Activated CD4-positive, alpha-beta T cell treated with anti-CD3 and anti-CD28 coated beads for 24 hours (primary cell): ENCODE measurements around the gene PANK4.

ENCODE experiments used
- DNase-seq, 2 donors: peaks; one replicate each; pipeline ENCODE4 v3.0.0-alpha.2; 2020; ENCODE audit warnings: low read depth in 2 of 2

The PANK4 gene

GRCh38 chr1:2544875-2545640 is 18.7 kb upstream of the PANK4 start:
- no peak for DNase-seq

DNA sequence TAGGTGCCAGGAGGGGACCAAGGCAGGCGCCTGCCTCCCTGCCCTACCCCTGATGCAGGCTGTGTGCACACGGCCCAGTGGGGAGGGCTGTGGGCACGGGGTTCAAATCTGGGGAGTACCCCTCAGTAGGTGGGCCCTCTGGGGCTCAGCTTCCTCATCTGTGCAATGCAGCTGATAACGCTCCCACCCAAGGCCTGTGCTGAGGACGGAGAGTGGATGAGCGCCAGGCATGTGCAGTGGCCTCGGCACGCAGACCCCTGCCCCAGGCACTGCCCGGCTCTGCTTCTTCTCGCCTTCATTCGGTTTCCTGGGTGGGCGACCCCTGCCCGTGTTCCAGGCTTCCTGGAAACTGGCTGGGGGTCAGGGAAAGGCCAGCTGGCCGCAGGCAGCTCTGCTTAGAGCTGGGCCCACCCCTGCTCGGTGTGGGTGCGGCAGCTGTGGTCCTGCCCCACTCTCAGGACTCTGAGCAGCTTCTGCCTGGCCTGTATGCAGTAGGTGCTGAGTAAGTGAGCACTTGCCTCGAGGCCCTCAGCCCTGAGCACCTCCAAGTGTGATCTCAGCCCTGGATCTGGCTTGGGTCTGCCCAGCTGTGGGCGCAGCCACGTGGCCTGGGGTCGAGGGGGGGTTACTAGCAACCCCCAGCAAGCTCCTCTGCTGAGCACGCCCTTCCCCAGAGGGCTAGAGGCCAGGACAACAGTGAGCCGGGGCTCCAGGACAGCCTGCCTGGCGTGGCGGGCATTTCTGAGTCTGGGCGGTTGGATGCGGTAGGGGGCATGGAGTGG is 17.9 kb upstream of the PANK4 start:
- no peak for DNase-seq

- DNase-seq = no peak
Measured at GRCh38 chr1:2543543-2544092, 17.2 kb upstream of the PANK4 start.

DNA sequence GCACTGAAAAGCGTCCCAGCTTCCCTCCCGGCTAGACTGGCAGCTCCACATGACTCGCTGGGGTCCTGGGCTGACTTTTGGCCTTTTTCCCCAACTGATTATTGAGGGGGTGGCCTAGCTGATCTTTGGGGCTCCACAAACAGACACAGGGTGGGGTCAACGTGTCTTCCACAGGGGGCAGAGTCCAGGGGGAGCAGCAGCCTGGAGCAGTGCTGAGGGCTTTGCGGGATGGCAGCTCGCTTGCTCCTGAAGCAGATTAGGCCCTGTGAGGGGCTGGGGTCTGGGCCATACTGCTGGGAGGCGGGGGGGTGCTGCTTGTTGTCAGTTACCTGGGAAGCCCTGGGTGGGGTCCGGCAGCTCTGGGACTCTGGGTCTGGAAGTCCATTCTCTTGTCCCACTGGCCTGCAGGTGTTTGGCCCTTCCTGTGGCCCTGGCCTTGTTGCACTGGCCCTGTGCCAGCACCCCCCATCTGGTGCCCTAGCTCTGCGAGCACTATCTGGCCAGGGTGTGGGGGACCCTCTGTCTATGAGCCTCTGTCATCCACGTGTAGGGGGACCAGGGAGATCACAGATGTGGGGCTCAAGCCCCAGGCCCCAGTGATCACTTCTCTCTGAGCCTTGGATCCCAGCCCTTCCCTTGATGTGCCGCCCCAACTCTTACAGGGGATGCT is 16.0 kb upstream of the PANK4 start:
- DNase-seq = no peak

DNA sequence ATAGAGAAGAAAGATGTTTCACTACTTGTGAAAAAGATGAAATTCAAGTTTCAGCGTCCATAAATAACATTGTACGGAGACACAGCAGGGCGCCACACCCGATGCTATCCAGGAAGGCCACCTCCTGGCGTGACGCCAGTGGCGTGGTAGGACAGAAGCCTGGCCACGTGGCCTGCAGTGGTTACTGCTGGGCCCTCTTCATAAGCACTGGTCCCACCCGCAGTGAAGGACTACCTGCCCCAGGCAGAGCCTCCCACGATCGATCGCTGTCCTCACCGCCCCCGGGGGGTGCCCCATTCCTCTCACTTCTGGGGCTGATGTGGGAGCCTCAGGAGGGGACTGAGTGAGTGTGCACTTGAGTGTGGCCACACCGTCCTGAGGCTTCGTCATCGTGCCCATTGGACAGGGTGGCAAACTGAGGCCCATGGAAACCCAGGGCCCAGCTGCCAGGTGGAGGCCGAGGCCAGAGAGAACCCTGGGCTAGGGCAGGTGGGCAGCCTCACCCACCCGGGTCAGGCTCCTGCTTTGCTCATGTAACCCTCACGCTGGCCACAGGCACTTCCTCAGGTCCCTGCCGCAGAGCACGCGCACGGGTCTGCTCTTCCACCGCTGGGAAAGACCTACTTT is 15.3 kb upstream of the PANK4 start:
- DNase-seq = no peak

- no peak for DNase-seq
Measured at GRCh38 chr1:2540816-2541492, 14.6 kb upstream of the PANK4 start.

GRCh38 chr1:2539312-2539907 is 13.0 kb upstream of the PANK4 start:
- DNase-seq = no peak

DNA sequence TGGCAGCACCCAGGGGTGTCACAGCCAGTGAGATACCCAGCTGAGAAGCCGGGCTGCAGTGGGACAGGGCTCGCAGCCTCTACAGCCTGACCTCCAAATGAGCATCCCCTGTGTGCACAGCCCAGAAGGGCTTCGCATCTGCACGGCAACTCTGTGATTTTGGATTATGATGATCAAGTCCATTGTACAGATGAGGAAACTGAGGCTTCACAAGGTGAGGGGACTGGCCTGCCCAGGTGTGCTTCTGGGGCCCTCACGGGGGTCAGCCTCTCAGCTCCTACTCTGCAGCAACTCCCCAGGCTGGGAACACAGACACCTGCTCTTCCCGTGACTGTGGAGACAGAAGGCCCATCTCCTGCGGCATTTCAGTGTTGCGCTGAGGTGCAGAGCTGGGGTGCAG is 12.5 kb upstream of the PANK4 start:
- DNase-seq = no peak

DNA sequence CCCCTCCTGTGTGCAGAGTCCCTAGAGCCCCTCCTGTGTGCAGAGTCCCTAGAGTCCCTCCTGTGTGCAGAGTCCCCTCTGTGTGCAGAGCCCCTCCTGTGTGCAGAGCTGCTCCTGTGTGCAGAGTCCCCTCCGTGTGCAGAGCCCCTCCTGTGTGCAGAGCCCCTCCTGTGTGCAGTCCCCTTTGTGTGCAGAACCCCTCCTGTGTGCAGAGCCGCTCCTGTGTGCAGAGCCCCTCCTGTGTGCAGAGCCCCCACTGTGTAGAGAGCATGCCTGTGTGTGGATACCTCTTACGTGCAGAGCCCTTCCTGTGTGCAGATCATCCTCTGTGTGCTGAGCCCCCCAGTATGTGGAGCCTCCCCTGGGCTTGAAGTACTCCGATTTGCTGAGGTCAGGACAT is 12.0 kb upstream of the PANK4 start:
- no peak for DNase-seq

DNA sequence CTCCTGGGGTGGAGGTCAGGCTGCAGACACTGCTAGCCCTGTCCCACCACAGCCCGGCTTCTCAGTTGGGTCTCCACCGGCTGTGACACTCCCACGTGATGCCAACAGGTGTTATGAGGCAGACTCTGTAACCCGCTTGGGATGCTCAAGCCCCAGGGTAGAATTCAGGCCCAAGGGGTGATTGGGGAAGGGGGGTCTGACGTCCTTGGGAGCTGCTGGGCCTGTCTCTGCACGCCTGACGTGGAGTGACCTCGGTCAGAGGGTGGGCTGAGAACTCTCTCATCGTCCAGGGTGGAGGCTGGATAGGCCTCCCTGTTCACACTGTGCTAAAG is 11.4 kb upstream of the PANK4 start:
- DNase-seq = no peak

DNA sequence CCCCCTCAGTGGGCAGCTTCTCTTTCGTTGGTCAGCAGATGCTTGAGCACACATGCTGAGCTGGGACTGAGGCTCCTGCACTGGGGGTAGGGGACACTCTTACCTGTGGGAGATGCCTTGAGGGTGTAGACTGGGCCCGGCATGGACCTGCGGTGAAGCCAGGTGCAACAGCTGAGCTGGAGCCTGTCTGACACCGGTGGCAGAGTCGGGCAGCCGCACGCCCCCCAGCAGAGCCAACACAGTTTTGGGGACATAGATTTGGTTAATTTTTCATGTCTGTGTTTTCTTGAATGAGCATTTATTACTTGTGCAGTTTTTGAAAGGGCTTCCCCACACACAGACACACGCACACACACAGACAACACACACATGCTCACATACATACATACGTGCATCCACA is 9.6 kb upstream of the PANK4 start:
- DNase-seq = no peak

- DNase-seq = no peak
Measured at GRCh38 chr1:2535455-2535854, 9.1 kb upstream of the PANK4 start.

- DNase-seq = no peak
Measured at GRCh38 chr1:2534687-2535441, 8.5 kb upstream of the PANK4 start.

DNA sequence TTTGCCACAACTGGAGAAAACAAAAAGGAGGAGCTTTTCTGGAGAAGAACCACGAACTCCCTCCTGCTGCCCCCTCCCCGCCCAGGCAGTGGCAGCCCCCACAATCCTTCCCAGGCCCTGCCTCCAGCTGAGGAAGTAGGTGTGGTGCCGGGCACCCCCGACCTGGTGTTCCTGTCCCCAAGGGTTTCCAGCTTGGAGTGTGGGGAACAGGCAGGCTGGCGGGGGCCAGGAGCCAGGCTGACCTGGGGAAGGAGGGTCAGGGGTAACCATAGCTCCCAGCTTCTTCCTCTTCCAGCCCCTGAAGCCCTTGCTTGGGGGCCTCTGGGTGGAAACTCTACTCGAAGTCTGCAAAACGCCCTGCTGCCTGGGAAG is 7.9 kb upstream of the PANK4 start:
- DNase-seq = no peak

DNA sequence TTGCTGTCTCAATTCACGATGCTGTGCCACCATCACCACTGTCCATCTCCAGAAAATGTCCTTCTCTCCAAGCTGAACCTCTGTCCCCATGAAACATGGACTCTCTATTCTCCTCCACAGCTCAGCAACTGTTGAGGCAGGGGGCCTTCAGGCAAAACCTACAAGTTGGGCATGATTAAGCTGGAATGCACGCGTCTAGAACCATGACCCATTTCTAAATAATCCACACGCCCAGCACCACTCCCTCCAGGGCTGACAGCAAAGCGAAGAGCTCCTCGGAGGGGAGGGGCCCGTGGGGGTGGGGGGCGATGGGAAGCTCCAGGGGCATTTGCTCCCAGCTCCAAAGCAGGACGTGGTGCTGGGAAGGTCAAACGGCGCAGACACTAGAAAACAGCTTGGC is 7.0 kb upstream of the PANK4 start:
- DNase-seq = no peak

- no peak for DNase-seq
Measured at GRCh38 chr1:2532485-2533160, 6.2 kb upstream of the PANK4 start.

DNA sequence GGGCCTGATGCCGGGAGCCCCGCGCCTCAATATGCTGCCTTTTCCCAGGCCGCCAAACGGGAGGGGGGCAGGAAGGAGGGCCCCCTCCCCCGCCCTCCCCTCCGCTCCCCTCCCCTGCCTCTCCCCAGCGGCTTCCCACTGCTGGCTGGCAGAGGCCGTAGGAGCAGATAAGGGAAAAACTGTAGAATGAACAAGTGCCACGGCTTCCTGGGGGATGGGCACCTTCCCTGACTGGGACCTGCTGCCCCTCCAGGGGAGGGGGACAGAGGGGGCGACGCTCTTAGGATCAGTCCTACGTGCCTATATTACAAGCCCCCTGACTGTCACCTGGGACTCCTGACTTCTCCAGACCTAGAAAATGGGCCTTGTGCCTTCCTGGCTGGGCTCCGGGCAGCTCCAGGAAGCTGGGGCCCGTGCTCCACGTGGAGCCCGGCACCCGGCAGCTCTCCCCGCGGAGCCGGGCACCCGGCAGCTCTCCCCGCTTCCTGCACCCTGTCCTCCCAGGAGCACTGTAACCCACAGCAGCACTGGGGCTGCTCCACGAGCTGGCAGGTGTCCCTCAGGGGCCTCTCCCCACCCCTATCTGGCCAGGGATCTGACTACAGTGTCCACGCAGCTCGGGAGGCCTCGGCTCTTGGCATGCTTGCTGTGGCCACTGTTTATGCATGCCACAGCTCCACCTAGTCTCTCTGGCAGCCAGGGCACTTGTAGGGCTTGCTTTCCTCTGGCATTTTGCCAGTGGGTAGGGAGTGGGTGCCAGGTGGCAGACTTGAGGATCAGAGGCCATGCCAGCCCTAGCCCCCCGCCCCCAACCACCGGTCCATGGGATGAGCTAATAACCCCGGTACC is 4.3 kb upstream of the PANK4 start:
- DNase-seq = no peak

DNA sequence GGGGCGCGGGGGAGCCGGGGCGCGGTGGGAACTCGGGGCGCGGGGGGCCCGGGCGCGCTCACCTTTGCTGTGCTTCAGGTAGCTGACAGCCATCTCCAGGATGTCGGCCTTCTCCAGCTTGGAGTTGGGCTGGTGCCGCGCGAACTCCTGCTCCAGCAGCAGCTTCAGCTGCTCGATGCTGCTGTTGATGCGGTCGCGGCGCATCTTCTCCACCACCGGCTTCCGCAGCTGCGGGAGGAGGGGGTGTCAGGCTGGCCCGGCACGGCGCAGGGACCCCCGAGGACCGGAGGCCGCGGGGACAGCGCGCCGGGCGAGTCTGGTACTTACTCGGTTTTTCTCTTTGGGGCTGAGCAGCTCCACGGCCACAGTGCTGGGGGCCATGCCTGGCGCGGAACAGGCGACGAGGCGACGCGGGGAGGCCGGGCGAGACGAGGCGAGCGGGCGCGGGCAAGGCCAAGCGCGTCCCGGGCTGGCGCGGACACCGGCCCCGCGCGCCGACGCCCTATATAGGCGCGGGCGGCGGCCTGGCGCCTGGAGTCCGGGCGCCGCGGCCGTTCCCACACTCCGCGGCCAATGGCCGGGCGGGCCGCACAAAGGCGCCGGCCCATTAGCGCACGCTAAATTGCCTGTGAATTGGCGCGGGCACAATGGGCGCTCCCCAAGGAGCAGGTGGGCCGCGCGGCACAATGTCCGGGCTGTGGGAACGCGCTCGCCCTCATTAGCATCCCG is 3.6 kb upstream of the PANK4 start, which contains the start of gene HES5:
TSS of gene HES5 (minus strand) at position 480 of the 729 bp plus-strand sequence. CDS start at position 381, 99 bp downstream.
- DNase-seq = no peak
